ENCODE data around the gene TNFRSF19.

TNFRSF19 gene

DNA sequence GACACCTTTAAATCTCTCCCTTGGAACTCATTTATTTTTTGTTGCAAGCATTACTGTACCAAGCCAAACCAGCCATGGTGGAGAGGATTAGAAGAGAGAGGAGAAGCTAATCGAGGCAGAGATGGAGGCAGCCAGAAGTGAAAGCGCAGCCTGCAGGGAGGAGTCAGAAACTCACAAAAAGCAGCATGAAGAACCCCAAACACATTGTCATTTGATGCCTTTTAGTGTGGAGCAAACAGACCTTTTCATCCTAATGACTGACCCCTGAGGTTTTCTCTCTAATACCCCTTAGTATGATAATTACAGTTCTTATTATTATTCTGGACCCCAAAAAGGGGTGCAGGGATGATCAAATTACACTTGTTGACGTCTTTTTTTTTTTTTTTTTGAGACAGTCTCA, 62.5 kb downstream of the TNFRSF19 start:
- TF ChIP-seq, protein P1, sequence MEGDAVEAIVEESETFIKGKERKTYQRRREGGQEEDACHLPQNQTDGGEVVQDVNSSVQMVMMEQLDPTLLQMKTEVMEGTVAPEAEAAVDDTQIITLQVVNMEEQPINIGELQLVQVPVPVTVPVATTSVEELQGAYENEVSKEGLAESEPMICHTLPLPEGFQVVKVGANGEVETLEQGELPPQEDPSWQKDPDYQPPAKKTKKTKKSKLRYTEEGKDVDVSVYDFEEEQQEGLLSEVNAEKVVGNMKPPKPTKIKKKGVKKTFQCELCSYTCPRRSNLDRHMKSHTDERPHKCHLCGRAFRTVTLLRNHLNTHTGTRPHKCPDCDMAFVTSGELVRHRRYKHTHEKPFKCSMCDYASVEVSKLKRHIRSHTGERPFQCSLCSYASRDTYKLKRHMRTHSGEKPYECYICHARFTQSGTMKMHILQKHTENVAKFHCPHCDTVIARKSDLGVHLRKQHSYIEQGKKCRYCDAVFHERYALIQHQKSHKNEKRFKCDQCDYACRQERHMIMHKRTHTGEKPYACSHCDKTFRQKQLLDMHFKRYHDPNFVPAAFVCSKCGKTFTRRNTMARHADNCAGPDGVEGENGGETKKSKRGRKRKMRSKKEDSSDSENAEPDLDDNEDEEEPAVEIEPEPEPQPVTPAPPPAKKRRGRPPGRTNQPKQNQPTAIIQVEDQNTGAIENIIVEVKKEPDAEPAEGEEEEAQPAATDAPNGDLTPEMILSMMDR (IDR thresholded peaks at IDR 0.05; ENCODE audit: insufficient read depth, missing control alignments), result no peak
- DNase-seq (ENCODE audit: insufficient read length, low spot score) (no peak), FAIRE-seq (no peak)

DNA sequence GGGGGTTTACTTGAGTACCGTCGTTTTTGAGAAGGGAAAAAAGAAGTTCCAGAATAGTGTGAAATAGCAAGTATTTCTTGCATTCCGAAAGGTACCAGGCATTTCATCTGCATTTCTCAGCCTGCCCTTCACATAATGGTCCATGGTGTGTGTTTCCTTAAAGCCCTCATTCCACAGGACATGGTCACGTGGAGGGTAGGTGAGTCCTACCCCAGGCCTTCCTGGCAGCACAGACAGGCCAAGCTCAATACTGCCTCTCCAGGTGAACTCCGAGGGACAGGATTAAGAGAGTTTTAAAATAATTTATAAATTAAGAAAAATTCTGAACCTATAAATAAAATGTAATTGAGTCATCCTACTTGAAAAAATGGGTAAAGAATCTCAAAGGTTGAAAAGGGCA, 64.7 kb downstream of the TNFRSF19 start:
- FAIRE-seq (no peak), DNase-seq (ENCODE audit: insufficient read length, low spot score) (no peak)
- TF ChIP-seq, protein P1 (IDR thresholded peaks at IDR 0.05; ENCODE audit: insufficient read depth, missing control alignments), result no peak

DNA sequence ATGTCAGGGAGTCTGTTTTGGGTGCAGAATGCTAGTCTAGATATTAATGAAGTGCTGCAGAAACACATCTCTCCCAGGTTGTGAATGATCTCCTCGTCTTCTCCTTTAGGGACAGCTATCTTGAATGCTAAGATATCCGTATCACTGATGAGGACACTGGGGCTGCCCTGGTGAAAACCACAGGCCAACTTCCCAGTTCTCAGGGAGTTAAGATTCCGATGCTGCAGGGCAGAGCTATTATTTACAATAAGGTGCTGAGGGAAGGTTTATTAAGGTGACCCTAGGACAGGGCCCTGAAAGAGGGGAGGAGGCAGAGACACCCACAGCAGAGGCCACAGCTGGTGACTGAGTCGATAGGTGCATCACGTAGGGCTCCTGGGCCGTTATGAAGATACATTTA, 66.1 kb downstream of the TNFRSF19 start:
- DNase-seq (ENCODE audit: insufficient read length, low spot score), result no peak
- TF ChIP-seq, protein P1 (IDR thresholded peaks at IDR 0.05; ENCODE audit: insufficient read depth, missing control alignments), result no peak
- no peak for FAIRE-seq

DNA sequence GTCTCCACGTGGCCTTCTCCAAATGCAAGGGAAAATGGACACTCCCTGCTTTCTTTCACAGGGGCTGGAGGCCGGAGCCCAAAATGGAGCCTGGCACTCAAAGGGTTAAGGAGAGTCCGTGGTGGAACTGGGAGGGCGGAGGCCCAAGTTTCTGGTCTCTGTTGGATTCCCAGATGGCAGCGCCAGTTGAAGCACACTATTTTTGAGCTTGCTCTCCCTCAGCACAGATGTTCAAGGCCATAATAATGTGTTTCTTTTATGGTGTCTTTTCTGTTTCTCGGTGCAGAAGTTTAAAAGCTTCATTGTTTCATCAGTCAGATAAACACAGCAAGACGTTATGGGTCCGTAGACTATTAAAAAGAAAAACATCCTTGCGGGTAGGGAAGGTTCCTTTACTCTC, 67.6 kb downstream of the TNFRSF19 start:
- TF ChIP-seq, protein P1 (IDR thresholded peaks at IDR 0.05; ENCODE audit: insufficient read depth, missing control alignments), result no peak
- FAIRE-seq (no peak), DNase-seq (ENCODE audit: insufficient read length, low spot score) (no peak)

DNA sequence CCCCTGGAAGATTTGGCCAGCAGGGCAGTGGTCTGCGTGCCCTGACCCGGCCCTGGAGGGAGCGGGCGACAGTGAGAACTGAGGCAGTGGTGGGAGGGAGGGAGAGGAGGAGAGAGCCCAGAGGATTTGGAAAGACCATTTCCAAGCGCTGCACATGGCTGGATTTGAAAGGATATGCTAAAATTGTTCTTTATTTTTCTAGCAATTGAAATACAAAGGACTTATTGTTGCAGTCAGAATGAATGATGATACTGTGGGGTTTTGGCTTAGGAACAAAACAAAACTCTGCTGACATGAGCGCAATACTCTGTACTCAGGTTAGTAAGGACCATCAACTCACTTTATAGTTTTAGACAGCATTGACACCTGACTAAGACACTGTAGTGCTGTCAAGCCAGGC, 69.5 kb downstream of the TNFRSF19 start:
- DNase-seq (ENCODE audit: insufficient read length, low spot score) (no peak), FAIRE-seq (no peak)
- TF ChIP-seq, protein P1 (IDR thresholded peaks at IDR 0.05; ENCODE audit: insufficient read depth, missing control alignments), result no peak

DNA sequence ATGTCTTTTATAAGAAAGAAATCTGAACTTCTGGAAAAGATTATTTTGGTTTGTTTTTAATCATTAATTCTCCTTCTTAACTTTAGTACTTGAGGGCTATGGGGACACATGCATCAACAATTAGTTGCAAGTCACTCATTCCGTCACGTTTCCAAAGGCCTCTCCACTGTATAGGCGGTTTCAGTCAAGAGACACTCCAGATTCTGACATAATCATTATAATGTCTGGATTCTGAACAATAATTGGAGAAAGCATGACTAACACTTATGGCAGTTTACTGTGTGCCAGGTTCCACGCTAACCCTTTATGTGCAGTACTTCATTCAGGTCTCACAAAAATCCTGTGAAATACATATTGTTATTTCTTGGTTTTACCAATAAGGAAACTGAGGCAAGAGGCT, 71.9 kb downstream of the TNFRSF19 start:
- no peak for DNase-seq (ENCODE audit: insufficient read length, low spot score)
- no peak for FAIRE-seq
- TF ChIP-seq, protein P1 (IDR thresholded peaks at IDR 0.05; ENCODE audit: insufficient read depth, missing control alignments), result no peak

DNA sequence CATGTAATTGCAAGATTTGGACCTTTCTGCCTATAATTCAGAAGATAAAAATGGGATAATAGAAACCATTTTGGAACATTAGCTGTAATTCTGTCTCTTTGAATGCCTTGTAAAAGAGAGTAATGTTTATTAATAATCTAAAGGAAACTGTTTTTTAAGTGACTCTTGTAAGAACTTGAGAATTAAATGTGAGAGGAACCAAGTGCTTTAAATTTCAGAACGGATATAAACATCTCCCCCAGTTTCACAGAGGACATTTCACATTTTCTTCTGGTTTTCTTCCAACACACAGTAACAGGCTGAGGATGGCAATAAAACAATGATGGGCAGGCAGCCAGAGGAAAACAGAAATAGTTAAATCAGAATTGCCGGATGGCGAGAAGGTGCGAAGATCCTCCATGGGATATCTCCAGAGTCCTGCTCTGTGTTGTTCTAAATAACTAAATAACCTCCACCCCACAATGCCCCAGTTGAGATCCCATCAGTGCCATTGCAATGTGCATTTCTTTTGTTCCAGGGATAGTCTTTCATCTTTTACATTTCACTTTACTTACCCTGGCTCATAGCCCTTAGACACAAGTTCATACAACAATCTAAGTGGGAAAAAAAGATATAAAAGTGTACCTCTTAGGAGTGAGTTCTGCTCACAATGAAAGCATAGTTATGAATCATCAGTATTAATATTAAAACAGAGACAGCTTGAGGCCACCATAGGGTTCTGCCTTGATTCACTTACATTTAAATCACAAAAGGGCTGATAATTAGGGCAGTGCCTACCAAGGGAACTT, 73.3 kb downstream of the TNFRSF19 start:
- FAIRE-seq (no peak), DNase-seq (ENCODE audit: insufficient read length, low spot score) (no peak)
- TF ChIP-seq, protein P1 (IDR thresholded peaks at IDR 0.05; ENCODE audit: insufficient read depth, missing control alignments), result no peak

Measured in D721Med (cell line).